GM21723 (cell line): ENCODE data around the gene PROX1.
"Not testable (repeated sequence)": the region's sequence is repeated elsewhere in the genome, so short reads cannot be mapped to it uniquely, and the experiment has no call there.

Experiments
- ATAC-seq: cut with Tn5 transposase; IDR thresholded peaks from one replicate; pipeline ENCODE4 v1.9.1; 2021; ENCODE audit warnings: mild to moderate bottlenecking, moderate library complexity; ENCODE audit not compliant: unreplicated experiment

PROX1 gene

GRCh38 chr1:214066936-214067335, 79.2 kb downstream of the PROX1 start:
- ATAC-seq = no peak

- no peak for ATAC-seq
Measured at GRCh38 chr1:214067397-214067796, 79.6 kb downstream of the PROX1 start.

DNA sequence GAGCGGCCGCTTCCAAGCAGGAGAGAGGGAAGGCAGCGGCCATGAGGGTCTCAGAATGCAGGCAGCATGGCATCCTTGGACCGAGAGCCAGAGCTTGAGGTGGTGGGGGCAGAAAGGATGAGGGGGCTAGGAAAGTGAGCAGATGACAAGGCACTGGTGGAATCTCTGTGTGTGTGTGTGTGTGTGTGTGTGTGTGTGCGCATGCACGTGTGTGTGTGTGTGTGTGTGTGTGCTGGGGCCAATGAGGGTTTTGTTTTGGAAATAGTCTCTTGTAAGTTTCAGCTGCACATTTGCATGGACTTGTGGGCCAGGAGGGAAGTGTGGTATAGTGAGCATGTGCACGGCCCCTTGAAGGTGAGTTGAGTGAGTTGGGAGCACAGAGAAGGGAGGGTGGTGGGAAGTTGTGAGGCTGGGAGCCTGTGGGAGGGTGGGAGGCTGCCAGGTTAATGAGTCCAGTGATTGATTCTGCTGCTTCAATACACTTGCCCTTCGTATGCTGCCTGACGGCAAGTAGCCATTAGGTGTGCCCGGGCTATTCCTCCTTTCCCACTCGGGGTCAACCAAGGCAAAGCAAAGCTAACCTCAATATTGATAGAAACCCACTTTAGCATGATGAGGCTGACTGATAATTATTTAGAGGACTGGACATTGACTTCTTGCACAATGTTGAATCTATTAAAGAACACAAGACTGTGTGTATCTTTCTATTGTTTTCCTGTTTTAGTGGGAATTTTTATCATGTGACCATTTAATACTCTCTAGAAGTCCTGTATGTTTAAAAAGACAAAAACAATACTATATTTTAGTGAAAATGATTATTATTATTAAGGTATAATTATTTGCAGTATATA, 80.3 kb downstream of the PROX1 start:
- no peak for ATAC-seq

DNA sequence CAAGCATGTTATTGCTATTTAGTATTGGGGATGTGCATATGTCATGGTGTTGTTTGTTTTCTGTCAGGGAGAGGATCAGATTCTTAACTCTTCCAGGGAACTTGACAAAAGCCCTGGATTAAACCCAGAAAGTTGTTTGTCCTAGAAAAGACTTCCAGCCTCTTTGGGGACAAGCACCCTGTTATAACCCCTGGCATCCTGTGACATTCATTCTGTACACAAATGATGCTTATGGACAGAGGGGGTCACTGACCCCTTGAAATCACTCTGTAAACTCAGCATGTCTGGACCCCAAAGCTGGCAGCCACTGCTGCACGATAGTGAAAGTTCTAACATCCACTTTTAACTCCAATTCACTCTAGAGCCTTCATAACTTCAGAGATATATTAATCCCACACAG, 81.2 kb downstream of the PROX1 start:
- ATAC-seq = no peak

GRCh38 chr1:214071469-214071868, 83.7 kb downstream of the PROX1 start:
- no peak for ATAC-seq

GRCh38 chr1:214072426-214073157, 84.8 kb downstream of the PROX1 start:
- no peak for ATAC-seq

- no peak for ATAC-seq
Measured at GRCh38 chr1:214074477-214074876, 86.7 kb downstream of the PROX1 start.

- ATAC-seq = no peak
Measured at GRCh38 chr1:214075305-214075998, 87.7 kb downstream of the PROX1 start.

- no peak for ATAC-seq
Measured at GRCh38 chr1:214075999-214076707, 88.4 kb downstream of the PROX1 start.

- no peak for ATAC-seq
Measured at GRCh38 chr1:214076708-214077065, 88.9 kb downstream of the PROX1 start.

DNA sequence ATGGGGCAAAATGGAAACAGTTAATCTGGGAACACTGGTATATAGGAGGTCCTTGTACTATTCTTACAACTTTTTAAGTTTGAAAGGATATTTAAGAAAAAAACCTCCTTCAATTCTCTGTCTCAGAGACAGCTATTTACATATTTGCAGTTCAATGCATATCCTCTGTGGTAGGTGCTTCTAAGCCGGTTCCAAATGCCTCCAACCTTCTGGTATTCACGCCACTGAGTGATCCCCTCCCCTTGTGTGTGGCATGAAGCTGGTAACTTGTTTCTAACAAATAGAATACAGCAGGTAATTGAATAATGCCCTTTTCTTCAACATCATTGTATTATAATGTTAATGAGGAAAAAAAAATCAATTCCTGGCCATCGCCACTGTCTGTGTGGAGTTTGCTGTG, 91.2 kb downstream of the PROX1 start:
- ATAC-seq = no peak

DNA sequence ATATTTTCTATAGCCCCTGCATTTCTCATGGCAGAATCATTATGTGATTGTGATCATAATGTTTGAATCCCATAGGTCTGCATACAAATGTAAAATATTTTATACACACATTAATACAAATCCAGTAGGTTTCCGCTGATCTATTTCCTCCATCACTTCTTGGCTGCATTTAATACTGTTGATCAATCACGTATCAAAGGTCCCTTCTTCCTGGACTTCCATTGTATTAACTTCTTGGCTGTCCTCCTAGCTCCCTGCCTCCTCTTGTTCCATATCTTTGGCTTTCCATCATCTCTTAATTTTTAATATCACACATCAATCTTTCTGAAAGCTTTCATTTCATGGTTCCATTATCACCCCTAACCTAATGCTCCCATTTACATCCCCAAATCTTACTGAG, 97.6 kb downstream of the PROX1 start:
- ATAC-seq = no peak

GRCh38 chr1:214086945-214087344, 99.2 kb downstream of the PROX1 start:
- ATAC-seq = no peak

- ATAC-seq = not testable (repeated sequence)
Measured at GRCh38 chr1:214089003-214089402, 101.2 kb downstream of the PROX1 start.
